C1 segment of cervical spinal cord (tissue), 14 donors: ENCODE data around the gene TBCD.
"Not testable (repeated sequence)": the region's sequence is repeated elsewhere in the genome, so short reads cannot be mapped to it uniquely, and the experiment has no call there.

Experiments used
- DNase-seq, 14 donors: peaks; one replicate each; lab custom pipeline; 2025; lab: John Stamatoyannopoulos, UW

The TBCD gene

DNA sequence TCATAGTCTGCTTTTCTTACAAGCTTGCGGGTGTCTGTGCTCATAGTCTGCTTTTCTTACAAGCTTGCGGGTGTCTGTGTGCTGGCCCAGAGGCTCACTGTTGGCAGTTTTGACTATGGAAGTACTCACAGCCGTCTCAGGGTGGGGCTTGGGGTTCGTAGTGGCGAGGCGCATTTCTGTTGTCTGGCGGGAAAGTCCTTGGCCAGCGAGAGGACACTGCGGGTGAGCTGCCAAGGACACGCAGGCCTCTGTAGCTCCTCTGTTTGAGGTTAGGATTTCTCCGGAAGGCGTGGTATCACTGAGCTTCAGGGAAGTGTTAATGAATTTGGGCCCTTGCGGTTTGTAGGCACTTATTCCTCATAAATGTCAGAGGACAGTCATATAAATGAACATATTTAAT is 13.5 kb downstream of the TBCD start:
- DNase-seq, result peak in 1 of 14 donors; percentile 19

DNA sequence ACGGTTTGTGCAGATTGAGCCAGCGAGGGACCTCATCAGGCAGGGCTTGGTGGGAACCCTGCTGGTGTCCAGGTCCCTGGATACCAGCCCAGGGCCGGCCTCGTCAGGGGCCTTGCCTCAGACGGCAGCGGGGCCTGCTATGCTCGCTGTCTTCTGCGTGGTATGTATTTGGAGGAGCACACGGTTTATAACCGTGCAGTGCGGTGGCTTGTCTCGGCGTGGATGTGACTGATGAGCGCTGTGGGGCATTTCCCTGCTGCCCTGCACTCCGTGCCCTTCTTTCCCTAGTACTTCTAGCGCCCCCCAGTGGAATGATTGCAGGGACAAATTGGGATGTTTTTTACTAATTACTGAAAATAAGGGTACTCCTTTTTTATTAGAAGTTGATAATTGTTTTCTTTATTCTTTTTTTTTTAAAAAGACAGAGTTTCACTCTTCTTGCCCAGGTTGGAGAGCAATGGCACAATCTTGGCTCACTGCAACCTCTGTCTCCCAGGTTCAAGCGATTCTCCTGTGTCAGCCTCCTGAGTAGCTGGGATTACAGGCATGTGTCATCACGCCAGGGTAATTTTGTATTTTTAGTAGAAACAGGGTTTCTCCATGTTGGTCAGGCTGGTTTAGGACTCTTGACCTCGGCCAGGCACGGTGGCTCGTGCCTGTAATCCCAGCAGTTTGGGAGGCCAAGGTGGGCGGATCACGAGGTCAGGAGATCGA is 15.3 kb downstream of the TBCD start:
- peak in 8 of 14 donors; percentile 20 to 66 (median 26) for DNase-seq

DNA sequence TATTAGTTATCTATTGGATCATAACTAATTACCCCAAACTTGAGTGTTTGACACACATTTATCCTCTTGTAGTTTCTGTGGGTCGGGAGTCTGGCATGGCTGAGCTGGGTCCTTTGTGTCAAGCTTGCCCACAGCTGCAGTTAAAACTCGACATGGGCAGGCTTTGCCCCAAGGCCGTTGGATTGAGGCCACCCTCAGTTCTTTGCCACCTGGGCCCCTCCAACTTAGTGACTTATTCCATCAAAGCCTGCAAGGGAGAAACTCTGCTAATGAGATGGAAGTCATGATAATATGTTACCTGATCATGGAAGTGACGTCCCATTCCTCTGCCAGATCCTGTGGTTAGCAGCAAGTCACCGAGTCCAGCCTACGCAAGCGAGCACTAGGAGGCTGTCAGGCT is 17.2 kb downstream of the TBCD start:
- DNase-seq, result no peak

DNA sequence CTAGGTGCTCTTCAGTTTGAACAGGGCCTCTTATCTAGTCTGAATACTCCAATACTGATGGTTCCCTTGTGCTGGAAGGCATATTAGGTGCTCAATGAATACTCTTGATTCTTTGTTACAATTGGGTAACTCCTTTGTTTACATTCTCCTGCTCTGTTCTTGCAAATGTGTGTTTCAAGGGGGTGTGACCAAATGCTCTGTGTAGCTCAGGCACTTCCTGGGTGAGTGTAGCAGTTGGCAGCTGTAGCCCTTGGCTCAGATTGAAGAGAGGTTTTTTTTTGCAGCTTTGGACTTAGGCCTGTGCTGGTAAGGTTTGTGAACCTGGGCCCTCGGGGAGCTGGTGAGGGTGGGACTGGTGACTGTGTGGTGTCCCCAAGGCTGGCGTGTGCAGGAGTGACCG is 20.2 kb downstream of the TBCD start:
- no peak for DNase-seq

DNA sequence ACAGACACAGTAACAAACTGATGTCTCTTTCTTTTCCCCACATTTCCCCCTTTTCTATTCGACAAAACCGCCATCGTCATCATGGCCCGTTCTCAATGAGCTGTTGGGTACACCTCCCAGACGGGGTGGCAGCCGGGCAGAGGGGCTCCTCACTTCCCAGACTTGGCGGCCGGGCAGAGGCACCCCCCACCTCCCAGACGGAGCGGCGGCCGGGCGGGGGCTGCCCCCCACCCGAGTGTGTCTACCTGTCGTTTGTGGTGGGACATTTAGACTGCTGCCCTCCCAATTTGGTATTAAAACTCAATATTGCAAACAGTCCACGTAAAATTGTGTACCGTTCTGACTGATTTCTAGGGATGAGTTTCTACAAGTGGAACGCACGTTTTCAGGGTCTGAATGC is 22.6 kb downstream of the TBCD start:
- DNase-seq, result not testable (repeated sequence)

DNA sequence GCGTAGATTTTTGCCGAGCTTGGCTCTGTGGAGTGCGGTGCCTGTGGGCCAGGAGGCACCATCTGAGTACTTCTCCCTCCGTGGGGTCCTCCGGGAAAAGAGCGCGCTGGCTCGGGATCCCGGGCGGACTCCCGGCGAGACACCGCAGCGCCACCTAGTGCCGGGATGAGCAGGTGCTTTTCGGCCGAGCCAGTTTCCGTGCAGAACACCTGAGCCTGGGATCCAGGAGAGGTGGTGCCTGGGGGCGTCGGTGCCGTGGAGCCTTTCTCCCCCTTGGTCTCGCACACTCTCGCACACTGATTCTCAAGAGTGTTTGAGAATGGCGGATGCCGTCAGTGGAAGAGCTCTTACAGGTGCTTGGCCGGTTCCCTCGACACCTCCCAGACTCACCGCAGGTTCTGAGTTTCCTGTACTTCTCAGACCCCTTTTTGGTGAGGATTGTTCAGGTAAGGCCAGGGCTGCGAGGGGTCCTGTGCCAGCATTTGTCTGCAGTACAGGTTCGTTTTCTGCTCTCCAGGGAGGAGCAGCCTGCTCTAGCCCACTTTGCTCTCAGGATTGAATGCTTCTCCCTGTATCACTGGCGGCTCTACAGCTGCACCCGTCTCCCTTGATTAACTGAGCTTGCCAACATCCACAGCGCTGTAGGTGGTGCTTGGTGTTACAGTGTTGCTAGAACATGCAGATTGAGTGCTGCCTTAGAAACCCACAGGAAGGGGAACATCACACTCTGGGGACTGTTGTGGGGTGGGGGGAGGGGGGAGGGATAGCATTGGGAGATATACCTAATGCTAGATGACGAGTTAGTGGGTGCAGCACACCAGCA is 23.3 kb downstream of the TBCD start:
- DNase-seq, result peak in 8 of 14 donors; percentile 15 to 46 (median 27)

DNA sequence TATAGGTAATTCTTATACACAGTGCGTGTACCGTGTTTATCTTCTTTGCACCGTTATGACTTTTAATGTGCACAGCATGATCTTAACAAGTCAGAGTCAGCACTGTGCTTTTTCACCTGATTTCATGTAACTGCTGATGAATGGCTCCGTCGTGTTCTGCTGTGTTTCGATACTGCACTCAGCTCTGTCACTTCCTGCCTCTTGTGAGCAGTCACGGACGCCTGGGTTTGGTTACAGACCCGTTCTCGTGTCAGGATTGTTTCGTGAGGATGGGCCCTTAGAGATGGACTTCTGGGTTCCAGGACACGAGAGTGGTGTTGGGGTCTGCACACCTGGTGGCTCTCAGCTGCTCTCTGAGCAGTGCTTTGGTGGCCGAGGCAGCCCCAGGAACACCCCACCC is 24.6 kb downstream of the TBCD start:
- no peak for DNase-seq

DNA sequence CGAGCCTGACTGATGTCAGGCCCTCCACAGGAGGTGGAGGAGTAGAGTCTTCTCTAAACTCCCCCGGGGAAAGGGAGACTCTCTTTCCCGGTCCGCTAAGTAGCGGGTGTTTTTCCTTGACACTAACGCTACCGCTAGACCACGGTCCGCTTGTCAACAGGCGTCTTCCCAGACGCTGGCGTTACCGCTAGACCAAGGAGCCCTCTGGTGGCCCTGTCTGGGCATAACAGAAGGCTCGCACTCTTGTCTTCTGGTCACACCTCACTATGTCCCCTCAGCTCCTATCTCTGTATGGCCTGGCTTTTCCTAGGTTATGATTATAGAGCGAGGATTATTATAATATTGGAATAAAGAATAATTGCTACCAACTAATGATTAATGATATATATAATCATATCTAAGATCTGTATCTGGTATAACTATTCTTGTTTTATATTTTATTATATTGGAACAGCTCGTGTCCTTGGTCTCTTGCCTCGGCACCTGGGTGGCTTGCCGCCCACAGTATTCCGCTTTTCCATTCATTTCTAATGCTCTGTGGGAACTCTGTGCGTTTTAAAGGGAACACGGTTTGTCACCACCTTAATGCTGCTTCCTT is 26.0 kb downstream of the TBCD start:
- DNase-seq, result not testable (repeated sequence)

DNA sequence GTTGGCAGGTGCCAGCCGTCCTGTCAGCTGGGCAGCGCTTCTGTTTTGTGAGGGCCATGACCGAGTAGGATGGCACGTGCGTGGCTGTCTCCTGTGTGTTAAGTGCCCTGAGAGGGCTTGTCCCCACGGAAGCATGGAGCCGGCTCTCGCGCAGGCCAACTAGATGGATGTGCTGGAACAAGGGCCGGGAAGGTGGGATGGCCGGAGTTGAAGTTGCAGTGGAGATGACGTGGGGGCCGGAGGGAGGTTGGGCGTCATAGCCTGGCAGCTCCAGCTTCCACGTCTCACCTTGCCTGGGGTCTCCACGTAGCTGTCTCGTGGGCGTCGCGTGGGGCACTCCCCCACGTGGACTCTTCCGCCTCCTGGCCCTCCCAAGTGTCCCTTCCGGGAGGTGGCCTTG is 27.7 kb downstream of the TBCD start:
- no peak for DNase-seq

DNA sequence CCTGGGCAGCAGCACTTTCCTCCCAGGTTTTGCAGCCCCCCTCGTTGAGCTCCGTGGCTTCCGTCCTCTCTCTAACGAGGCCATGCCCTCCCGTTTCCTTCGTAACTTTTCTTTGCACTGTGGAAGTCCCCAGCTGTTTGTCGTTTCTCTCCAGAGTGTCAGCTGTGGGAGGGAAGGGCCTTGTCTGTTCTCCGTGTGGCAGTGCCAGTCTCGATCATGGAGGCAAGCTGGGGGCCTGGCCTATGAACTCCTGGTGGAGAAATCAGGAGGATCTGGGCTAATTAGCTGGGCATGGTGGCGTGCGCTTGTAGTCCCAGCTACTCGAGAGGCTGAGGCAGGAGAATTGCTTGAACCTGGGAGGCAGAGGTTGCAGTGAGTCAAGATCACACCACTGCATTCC is 28.3 kb downstream of the TBCD start:
- DNase-seq, result no peak

DNA sequence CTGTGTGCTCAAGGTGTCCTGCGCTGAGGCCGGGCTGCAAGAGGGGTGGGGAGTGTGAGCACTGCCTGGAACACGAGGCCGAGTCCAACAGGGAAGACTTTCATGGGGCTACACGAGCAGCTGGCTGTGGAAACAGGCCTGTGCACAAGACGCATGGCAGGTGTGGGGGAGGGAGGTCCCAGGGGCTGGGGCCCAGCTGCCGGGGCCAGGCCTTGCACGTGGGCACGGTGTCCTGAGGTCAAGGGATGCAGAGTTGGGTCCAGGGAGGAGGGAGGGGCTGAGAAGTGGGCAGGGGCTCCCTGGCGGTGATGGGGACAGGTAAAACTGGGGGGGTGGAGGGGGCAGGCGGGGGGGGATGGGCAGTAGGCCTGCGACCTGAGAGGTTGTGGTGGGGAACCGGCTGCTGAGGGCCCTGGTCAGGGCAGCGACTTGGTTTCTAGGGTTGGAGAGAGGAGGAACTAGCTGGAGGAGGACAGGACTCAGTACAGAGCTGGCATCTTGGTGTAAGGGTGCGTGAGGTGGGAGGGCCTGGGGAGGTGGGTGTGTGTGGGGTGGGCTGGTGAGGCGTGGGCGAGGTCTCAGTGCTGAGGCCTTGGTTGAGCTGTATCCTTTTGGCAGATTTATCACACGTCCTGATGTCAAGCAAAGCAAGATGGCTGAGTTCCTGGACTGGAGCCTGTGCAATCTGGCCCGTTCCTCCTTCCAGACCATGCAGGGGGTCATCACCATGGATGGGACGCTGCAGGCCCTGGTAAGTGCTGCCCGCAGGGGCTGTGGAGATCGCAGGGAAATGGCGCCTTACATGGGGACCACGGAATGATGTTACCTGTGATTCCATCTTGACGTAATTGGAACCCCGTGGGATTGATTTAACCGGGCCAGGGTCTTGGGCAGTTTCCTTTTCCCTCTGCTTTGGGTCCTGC is 29.4 kb downstream of the TBCD start:
- peak in 1 of 14 donors; percentile 44 for DNase-seq

DNA sequence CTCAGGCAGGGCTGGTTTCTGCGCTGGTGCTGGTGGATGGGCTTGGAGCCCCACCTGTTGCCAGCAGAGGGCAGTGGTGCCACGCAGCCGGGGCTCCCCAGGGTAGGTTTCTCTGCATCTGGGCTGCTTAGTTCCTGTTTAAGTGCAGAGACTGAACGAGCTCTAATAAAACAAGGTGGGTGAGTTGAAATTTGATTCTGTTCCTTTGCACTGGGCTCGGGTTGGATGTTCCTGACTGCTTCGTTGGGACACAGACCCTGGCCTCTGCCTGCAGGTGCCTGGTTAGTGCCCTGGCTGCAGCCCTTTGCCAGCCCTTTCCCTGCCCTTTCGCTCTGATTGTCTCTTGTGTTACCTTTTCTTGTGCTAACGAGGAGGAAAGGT is 30.0 kb downstream of the TBCD start:
- DNase-seq, result peak in 12 of 14 donors; percentile 17 to 80 (median 50)

DNA sequence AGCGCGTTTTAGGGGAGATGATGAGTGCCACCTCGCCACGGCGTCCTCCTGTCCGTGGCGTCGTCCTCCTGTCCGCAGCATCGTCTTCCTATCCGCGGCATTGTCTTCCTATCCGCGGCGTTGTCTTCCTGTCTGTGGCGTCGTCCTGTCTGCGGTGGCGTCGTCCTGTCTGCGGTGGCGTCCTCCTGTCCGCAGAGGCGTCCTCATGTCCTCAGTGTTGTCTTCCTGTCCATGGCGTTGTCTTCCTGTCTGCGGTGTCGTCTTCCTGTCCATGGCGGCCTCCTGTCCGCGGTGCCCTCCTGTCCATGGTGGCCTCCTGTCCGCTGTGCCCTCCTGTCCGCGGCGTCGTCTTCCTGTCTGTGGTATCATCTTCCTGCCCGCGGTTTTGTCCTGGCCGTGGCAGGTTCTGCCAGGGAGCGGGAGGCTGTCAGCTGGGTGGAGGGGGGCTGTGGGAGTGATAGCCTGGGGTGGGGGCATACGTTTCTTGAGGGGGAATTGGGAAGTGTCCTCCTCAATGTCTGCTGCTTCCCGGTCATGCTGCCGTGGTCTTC is 30.9 kb downstream of the TBCD start:
- no peak for DNase-seq

DNA sequence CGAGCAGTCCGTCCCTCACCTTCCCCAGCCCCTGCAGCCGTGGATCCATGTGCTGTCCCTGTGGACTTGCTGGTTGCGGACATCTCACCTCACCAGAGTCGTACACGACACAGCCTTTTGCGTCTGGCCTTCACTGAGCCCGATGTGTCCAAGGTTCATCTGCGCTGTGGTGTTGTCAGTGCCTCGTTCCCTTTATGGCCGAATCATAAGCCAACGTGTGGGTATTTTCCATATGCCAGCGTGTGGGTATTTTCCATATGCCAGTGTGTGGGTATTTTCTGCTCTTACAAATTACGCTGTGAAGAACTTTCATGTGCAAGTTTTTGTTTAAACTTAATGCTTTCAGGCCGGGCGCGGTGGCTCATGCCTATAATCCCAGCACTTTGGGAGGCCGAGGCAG is 31.6 kb downstream of the TBCD start:
- DNase-seq, result no peak

DNA sequence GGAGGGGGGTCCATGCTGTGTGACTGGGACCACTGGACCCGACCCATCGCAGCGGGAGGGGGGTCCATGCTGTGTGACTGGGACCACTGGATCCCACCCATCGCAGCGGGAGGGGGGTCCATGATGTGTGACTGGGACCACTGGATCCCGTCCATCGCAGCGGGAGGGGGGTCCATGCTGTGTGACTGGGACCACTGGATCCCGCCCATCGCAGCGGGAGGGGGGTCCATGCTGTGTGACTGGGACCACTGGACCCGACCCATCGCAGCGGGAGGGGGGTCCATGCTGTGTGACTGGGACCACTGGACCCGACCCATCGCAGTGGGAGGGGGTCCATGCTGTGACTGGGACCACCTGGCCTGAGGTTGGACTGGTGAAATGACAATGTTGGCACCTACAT is 33.7 kb downstream of the TBCD start:
- not testable (repeated sequence) for DNase-seq

DNA sequence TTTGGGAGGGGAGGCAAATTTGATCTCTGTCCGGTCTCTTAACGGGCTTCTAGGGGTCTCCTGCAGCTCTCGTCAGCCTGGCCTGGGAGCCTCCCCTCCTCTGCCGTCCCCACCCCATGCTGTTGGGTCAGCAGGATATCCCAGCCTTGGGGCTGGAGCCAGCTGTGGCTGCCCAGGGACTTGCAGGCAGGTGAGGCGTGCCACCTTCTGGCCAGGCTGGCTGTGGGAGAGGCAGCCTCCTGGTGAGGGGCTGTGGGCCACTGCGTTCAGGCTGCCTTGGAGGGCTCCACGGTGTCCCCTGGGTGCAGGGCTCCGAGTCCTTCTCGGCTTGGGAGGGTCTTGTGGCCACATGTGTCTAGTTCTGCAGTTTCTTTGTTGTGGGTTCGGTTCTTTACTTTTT is 34.6 kb downstream of the TBCD start:
- no peak for DNase-seq

DNA sequence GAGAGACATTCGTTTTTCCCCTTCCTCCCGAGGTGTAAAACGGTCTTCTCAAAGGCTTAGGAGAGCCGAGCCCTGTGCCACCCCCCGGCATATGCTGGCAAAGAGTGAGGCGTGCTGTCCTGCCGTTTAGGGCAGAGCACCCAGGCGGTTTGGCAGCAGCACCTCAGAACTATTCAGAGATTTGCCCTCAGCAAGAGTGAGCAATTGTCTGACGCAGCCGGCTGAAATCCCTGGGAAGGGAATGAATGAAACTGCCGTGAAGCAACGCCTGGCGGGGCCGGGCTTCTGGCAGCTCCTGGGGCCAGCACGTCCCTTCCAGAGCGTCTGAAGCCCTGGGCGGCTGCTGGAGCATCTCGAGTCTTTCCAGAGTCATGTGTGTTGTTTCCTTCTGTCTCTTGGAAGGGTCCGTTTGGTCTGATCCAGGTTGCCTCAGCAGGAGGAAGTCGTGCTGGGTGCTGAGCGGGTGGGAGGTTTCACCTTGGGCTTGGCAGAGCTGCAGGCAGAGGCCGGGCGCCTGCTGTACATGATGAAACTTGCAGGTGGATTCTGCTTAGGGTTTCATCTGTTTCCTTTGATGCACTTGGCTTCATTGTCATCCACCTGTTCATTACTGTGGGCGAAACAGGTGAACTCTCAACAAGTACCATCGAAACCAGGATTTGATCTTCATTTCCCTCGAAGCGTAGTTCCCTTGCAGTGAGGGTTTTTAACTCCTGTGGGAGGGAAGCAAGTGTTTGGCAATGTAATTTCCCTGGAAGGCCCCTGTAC is 35.4 kb downstream of the TBCD start:
- peak in 9 of 14 donors; percentile 11 to 78 (median 27) for DNase-seq

DNA sequence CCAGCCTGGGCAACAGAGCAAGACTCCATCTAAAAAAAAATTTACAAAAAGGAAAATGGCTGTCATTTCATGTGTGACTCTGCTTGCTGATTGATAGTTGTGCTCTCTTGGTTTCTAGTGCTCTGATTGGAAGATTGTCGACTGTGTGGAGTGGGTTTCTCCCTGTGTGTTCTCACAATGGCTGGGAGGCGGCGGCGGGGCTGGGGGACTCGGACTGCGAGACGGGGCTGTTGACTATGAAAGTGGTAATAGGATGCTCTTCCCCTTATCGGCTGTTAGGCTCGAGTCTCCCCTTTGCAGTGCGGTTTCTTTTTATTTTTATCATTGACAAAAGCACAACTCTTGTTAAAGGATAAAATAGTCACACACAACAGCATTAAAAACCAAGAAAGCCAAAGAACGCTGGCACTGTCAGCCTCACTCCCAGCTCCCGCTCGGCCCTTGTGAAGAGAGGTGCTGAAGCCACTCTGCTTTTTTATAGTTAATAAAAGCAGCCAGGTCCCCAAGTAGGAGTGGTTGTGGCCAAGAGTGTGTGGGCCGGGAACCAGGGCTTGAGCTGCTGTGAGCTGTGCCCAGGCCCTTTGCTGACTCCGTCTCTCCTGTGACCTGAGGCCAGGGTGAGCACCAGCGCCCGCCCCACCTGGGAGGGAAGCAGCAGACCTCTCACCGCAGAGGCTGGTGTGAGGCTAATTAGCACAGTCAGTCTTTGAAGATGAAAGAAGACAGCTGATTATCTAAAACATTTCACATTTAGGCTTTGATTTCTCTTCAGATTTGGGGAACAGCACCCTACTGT is 36.5 kb downstream of the TBCD start:
- peak in 1 of 14 donors; percentile 8 for DNase-seq

DNA sequence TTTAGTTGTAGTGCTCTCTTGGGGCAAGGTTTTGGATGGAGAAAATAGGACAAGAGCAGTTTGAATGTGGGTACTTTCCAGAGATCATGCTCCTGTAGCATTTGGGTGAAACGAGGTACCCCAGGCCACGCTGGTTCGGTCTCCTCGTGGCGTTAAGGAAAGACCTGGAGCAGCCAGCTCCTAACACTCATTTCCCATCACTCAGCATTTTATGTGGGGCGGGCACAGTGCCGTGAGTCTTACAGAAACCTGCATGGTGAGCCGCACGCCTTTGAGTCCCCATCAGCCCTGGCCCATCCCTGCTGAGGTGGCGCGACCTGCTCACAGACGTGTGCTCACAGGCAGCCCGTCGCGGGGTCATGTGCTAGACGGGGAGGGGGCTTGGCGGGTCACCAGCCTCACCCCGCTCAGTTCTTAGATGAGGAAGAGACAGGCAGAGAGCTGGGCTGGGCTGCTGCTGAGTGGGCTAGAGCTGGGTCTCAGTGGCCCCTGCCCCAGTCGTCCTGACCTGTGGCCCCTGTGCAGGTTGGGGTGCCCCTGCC is 37.3 kb downstream of the TBCD start:
- DNase-seq, result no peak
